ACHN (cell line): Measurements from ENCODE around the gene SDHA.
"Not testable (repeated sequence)": the region's sequence is repeated elsewhere in the genome, so short reads cannot be mapped to it uniquely, and the experiment has no call there.

Experiments
- DNase-seq: peaks from one replicate; pipeline ENCODE4 v3.0.0-alpha.2; 2015
- in situ Hi-C: cut with HindIII; loops from 2 replicates; pipeline ENCODE4 v1.10.0; 2017; ENCODE audit warnings: low sequenced_read_pairs, low pct_ligation_motif_present, low pct_unique_long_range_greater_than_20kb

SDHA gene

DNA sequence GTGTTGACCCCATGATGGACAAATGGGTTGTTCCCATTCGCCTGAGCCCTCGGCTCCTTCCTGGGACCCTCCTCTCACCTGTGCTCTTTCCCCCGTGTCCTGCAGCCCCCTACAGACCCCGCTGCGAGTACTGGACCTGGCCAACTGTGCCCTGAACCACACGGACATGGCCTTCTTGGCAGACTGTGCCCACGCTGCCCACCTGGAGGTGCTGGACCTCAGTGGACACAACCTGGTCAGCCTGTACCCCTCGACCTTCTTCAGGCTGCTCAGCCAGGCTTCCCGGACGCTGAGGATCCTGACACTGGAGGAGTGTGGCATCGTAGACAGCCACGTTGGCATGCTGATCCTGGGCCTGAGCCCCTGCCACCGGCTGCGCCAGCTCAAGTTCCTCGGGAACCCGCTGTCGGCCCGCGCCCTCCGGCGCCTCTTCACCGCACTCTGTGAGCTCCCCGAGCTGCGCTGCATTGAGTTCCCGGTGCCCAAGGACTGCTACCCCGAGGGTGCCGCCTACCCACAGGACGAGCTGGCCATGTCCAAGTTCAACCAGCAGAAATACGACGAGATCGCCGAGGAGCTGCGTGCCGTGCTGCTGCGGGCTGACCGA, 23.4 kb upstream of the SDHA start:
- no peak for DNase-seq
- in situ Hi-C loops, result no loop called here

DNA sequence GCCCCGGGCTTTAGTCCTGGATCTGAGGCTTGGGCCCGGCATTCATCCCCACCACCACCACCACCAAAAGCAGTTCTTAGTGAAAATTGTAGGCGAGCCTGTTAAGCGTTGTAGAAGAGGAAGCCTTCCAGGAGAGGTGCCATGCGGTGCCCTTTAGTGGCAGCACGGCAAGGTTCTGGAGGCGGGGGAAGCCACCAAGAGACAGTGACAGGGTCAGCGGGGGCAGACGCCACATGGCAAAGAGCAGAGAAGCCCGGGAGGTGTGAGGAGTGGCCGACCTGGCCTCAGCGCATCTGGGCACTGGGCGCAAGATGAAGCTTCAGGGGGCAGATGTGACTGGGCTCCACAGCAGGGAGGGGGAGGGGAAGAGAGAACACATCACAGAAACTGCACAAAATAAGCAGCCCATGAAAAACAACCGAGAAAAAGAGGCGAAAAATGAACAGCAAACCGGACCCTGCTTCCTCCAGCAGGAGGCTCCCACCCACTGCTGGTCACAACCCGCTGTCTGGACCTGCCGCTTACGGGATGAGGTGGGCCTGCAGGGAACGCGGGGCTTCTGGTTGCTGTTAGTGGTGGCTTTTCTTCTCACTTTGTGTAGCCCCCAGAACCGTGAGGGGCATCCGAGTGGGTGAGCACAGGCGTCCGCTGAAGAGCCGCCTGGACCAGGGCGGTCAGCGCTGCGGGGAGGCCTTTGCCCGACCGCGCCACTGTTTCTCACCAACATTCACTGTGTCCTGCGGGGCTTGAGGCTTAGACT, 22.5 kb upstream of the SDHA start:
- in situ Hi-C loops, result no loop called here
- no peak for DNase-seq

DNA sequence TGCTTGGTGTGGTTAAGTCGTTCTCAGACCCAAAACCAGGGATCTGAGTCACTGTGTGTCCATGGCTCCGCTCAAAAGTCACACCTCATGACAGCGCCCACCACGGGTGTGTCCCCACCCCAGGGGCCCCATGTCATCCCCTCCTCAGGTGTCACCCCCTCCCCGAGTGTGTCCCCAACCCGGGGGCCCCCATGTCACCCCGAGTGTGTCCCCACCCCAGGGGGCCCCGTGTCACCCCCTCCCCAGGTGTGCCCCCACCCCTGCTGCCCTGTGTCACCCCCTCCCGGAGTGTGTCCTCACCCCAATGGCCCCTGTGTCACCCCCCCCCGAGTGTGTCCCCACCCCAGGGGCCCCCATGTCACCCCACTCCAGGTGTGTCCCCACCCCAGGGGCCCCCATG, 21.8 kb upstream of the SDHA start:
- in situ Hi-C loops, result no loop called here
- DNase-seq, result no peak

DNA sequence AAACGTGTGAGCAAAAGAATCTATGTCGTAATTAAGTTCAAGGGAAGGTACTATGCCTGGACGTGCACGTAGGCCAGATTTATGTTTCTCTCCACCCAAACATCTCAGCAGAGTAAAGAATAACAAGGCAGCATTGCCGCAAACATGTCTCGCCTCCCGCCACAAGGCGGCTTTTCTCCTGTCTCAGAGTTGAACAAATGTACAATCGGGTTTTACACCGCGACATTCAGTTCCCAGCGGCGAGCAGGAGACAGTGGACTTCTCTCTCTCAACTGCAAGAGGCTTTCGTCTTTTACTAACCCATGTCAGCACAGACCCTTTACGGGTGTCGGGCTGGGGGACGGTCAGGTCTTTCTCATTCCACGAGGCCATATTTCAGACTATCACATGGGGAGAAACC, 21.1 kb upstream of the SDHA start:
- in situ Hi-C loops, DNase-seq: not testable (repeated sequence)

DNA sequence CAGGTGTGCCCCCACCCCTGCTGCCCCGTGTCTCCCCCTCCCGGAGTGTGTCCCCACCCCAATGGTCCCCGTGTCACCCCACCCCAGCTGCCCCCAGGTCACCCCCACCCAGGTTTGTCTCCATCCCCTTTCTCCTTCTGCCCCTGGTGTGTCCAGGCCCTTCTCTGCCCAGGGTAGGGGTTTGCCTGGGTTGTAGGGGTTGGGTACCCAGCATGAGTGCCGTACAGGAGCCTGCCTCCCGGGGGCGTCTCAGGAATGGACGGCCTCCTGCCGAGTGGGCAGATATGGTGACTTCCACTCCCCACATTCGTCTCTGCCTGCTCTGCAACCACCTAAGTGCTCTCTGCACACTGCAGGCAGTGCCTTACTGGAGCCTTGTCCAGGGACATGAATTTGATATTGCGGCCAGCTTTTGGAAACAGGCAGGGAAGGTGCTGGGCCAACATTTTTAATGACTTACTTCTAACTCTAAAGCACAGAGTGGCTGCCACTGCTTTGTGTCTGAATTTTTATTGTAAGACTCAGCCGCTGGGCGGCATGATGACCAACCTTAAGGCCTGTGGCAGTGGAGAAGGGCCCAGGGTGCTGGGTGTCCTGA, 20.1 kb upstream of the SDHA start:
- DNase-seq, result no peak
- in situ Hi-C loops, result no loop called here

DNA sequence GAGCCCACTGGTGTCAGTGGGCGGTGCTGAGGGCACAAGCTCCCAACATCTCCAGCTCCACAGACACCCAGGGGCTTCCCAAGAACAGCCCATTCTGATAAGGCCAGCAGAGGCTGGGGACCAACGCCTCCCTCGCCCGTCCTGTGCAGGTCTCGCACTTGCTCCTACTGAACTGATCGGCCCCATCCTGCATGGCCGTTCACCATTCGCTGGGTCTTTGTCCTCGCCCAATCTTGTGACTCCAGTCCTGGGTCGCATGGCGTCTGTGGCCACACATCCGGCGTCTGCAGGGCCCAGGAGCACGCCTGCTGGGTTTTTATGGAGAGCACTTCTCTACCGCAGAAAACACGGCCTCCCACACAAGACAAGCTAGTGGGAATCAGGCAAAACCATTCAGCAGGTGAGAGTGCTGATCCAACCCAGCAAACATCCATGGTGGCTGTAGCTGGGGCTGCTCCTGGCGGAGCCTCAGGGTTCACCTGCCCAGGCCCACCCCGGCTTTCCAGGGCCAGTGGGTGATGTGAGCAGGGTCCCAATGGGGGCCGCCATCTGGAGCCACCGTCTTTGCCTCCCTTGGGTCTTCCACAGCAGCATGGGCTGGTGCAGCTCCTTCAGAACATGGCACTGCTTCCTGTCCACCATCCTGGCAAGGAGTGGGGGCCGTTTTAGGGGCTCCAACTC, 19.5 kb upstream of the SDHA start:
- in situ Hi-C loops, result no loop called here
- DNase-seq, result no peak

DNA sequence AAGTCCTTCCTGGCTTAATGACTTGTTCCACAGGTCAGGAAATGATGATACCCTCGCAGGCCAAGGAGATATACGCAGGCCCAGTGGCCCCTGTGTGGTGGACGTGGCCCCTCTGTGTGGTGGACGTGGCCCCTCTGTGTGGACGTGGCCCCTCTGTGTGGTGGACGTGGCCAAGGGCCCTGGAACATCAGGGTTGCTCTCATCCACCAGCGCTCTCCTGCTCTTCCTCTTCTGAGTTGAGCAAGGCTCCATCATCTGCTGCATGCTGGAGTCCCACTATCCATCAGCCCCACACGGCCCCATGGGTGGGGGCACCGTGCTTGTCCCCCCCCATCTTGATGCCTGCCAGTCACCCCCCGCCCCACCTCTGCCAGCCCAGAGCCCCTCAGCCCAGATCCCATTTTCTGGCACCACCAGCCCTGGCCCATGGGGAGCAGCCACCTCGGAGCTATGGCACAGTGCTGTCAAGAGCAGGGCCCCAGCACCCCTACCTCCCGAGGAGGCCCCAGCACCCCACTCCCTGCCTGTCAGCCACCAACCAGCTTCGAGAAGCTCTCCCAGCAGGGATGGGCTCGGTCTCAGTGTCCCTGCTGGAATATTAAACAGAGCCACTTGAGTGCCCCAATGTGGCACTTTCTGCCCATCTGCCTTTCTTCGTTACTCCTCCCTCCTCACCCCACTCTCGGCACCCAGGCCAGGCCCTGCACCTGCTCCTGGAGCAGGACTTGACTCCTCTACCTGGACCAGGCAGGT, 18.7 kb upstream of the SDHA start:
- DNase-seq, result no peak
- in situ Hi-C loops, result no loop called here

DNA sequence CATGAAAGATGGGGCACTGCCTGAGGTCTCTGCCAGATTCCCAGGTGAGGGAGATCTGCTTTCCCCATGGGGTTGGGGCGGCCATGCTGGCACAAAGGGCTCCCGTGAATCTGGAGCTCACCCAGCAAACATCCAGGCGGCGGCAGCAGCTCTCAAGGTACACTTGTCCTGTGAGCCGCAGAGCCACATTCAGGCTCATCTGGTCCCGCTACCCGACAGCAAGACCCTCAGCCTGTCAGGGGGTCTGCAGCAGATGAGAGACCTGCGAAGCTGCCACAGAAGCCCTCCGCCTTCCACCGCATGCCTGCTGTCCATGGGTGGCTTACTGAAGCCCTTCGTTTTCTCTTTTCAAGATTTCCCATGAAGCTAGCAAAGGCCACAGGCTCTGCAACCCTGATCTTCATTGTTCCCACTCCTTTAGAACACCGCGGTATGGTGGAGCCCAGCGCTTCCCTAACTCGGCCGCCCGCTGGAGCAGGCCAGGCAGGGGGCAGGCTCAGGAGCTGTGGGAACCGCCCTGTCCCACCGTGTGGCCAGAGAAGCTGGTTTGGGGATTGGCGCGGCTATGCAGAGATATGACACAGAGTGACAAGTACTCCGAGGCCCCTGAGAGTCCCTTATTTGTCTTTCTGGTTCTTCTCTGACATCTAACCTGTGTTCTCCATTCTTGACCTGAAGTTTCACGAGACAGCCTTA, 18.0 kb upstream of the SDHA start:
- in situ Hi-C loops, result no loop called here
- DNase-seq, result no peak

DNA sequence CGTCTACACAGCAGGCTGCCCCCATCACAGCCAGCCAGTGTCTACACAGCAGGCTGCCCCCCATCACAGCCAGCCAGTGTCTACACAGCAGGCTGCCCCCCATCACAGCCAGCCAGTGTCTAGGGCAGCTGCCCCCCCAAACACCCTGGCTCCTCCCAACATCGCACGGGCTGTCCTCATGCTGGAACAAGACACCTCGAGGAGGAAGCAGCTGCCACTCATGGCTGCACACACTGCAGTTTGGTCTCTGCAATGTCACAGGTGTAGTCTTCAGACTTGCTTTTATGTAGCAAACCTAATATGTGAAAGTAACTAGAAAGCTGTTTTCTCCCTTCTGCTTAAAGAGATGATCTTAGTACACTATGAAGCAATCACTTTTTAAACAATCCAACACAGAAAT, 17.1 kb upstream of the SDHA start:
- DNase-seq, result no peak
- in situ Hi-C loops, result no loop called here

DNA sequence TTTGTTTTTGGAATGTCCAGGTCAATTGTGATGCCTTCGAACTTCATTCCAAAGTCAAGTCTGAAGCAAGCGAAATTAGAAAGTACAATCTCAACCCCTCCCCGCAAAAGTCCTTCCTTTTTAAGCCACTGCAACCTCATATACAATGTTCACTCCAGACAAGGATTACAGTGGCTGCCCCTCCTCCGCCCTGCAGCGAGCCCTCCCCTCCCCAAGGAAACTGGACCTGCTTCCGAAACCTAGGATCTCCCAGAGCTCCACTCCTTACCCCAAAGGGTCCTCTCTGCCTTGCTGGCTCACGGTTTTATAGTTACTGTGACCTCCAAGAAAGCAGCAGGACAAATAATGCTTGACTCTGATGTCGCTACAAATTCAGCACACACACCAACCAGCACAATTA, 16.4 kb upstream of the SDHA start:
- in situ Hi-C loops, result no loop called here
- DNase-seq, result no peak

DNA sequence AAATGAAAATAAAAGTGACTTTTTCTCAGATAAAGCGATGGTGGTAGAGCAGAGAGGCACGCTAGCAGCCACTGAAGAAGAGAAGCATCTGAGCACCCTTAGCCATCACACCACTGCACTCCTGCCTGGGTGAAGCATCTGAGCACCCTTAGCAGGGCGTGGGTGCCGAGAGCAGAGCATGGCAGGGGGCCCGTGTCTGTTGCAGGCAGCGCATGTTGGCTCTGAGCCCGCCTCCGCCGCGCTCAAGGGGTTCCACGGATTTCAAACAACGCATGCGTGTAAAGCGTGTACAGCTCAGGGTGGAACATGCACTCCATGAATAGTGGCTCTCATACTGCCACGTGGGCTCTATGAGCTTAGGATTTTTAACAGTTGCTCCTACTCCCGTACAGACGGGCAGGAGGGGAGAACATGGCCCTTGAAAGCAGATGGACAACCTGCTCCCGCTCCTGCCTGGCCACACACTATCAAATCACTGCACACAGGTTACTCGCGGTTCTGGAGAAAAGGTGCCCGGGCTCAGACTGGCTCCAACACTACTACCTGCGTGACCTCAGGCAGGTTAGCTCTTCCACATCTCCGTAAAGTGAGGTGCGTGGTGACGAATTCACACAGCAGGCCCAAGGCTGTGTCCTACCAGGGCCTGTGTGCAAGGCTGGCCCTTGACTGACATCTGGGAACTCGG, 14.7 kb upstream of the SDHA start:
- in situ Hi-C loops, result no loop called here
- no peak for DNase-seq

DNA sequence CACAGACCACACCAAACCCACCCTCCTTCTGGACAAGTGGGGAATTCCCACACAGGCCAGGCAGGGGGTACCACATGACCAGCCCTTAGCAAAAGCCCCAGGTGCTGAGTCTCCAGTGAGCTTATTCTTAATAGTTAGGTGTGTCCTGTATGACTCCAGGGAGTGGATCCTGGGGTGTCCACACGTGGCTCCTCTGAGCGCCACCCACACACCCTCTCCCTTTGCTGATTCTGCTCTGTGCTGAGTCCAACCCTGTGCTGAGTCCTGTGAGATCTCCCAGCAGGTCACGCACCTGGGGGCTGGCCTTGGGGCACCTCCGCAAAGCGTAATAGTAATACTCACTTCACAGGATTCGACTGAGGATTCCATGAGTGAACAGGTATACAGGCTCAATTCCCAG, 14.1 kb upstream of the SDHA start:
- in situ Hi-C loops, result no loop called here

DNA sequence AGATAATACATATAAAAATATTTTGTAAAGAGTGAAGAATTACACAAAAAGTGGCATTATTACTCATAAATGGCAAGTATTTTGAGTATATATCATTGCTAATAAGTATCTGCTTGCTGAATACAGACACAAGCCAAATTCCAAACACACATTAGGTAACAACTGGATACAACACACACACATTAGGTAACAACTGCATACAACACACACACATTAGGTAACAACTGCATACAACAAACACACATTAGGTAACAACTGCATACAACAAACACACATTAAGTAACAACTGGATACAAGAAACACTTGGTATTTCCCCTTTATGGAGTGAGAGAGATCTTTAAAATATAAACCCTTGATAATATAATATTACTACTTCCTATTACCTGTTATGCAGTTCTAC, 13.7 kb upstream of the SDHA start:
- in situ Hi-C loops, result no loop called here
- DNase-seq, result no peak

More for the DNA sequence above, 14.1 kb upstream of the SDHA start:
- DNase-seq, result no peak

DNA sequence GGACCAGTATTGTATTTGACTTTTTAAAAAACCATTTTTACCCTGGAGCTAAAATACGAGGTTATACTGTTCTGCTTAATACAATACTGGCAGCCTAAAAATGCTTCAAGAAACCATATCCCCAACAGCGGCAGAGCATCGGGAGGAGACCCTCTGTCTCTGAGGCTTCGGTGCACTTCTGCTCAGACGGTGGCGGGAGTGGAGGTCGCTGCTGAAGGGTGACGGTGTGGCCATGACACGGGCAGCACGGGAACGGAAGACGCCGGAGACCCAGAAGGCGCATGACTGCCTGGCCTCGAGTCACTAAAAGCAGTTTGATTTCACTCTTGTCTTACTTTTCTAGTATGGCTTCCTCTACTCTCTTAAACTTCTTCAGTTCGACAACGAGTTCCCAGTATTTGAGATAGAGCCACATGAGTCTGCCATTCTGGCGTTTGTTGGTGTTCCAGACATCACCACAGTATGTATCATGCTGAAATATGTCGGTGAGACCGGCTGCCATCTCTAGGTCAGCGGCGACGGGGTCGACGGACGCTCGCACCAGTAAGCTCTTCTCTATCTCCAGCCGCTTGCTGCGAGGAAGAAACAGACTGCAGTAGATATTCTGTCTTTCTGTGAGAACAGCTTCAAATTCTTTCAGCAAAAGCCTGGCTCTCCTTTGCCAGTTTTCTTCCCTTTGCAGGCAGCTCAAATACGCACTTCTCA, 13.0 kb upstream of the SDHA start:
- DNase-seq, result no peak
- in situ Hi-C loops, result no loop called here

DNA sequence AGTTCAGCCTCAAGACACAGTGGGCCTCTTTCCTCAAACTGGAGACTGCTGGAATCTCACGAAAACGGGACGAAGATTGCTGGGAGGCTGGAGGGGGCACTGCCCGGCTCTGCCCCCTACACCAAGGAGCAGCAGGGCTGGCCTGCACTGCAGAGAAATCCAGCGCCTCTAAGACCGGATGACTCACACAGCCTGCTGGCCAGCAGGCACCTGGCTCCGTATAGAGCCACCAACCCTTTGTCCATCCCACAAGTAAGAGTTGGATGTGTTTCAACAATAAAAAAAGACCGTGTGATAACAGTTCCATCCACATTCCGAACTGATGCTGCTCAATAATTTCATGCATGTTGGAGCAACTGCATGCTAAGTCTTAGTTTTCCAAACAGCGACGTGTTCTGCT, 11.7 kb upstream of the SDHA start:
- peak; percentile 31 for DNase-seq
- in situ Hi-C loops, result no loop called here

DNA sequence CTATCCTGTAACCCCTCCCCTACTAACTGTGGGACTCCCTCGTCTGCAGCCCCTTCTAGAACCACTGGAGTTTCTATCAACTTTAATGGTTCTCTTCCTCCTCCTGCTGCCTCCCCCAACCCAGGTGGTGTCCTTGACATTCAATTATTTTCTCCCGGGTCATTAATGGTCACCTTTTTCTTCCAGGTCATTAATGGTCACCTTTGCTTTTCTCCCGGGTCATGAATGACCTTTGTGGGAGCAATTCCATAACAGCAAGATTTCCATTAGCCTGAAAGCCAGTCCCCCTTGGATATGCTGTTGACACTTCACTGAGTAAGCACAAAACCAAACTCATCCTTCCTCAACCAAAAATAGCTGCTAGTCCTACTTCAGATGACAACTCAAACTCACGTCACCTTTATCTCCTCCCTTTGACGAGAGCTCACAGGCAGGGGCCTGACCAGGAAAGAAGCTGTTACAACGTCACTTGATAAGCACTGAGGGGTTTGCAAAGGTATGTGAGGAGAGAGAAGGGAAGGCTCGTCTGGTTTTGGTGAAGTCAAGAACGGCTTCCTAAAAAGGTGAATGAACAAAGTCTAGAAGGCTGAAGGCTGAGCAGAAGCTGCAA, 11.1 kb upstream of the SDHA start:
- DNase-seq, result no peak
- in situ Hi-C loops, result no loop called here

DNA sequence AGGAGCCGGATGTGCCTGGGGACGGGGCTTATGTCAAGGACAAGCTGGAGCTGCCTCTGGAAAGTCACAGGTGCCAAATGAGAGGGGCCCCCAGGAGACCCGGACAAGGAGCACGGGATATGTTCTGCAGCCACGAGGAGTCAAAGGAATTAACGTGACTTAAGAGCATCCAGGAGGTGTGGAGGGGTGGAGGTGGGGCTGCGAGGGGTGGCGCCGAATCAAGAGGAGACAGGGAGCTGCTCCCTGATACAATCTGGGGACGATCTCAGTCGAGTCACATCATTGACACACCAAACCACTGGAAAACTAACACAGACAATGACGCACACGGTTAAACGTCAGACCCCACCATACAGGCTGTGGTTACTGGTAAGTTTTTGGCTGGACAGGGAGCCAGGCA, 10.5 kb upstream of the SDHA start:
- in situ Hi-C loops, result no loop called here
- no peak for DNase-seq
